Measurements from ENCODE around the gene ARHGDIA.

Gene ARHGDIA

GRCh38 chr17:81877569-81877968 is 6.4 kb upstream of the ARHGDIA start:
- Histone ChIP-seq H3K36me3 (replicated peaks) (peaks cover 10% of the 10 kb centered on the region), H3K27ac (no peak overlapping the region), H3K27me3 (replicated peaks) (no peaks in the 10 kb centered on the region), H3K4me3 (ENCODE audit: low read depth, low read length) (no peak overlapping the region)
- TF ChIP-seq, protein P1, sequence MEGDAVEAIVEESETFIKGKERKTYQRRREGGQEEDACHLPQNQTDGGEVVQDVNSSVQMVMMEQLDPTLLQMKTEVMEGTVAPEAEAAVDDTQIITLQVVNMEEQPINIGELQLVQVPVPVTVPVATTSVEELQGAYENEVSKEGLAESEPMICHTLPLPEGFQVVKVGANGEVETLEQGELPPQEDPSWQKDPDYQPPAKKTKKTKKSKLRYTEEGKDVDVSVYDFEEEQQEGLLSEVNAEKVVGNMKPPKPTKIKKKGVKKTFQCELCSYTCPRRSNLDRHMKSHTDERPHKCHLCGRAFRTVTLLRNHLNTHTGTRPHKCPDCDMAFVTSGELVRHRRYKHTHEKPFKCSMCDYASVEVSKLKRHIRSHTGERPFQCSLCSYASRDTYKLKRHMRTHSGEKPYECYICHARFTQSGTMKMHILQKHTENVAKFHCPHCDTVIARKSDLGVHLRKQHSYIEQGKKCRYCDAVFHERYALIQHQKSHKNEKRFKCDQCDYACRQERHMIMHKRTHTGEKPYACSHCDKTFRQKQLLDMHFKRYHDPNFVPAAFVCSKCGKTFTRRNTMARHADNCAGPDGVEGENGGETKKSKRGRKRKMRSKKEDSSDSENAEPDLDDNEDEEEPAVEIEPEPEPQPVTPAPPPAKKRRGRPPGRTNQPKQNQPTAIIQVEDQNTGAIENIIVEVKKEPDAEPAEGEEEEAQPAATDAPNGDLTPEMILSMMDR (IDR thresholded peaks at IDR 0.05; ENCODE audit: low read depth, low read length, missing control alignments) = no peak
- in situ Hi-C loops (cut with HindIII; ENCODE audit: low pct_ligation_motif_present, low sequenced_read_pairs) = no loop called here
- no peak for DNase-seq

DNA sequence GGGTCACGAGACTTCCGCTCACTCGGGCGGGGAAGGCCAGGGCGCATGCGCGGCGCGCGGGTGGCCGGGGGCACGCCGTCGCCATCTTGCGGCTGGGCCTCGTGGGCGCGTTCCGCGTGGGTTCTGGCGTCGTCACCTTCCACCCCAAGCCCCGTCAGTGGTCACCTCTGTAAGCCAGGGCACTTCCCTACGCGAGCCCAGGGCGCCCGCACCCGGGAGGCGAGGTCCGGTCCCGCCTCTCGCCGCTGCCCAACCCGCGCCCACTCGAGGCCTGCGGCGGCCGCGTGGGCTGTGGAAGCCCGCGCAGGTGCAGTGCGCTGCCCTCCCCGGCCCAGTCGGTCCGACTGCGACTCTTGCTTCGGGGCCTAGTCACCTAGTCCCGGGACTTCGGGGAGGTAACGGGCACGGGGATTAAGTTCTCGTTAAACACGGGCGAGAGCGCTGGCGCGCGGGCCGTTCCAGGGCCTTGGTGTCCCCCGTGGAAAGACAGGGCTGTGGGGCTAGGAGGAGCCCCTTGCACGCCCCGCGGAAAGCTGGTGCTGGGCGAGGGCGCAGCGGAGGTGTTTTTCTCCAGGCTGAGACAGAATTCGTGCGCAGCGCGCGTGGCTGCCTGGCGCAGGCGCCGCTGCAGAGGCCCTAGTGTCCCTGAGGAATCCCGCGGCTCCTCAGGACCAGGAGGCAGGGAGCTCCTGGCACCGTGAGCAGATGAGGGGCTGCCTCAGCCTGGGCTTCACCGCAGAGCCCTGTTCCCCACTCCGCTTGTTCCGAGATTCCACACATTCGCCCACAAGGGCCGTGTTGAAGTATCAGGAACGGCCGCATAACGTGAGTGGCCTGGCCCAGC is 472 bp upstream of the ARHGDIA start:
- Histone ChIP-seq H3K36me3 (replicated peaks) (peaks cover 24% of the 10 kb centered on the region), H3K27me3 (replicated peaks) (no peaks in the 10 kb centered on the region), H3K4me3 (ENCODE audit: low read depth, low read length) (peak overlapping the region; percentile 83), H3K27ac (peak overlapping the region; percentile 88)
- TF ChIP-seq, protein P1 (IDR thresholded peaks at IDR 0.05; ENCODE audit: low read depth, low read length, missing control alignments) = peak; percentile 3
- in situ Hi-C loops (cut with HindIII; ENCODE audit: low pct_ligation_motif_present, low sequenced_read_pairs) = no loop called here
- DNase-seq = peak; percentile 68

GRCh38 chr17:81870131-81870980 is 781 bp downstream of the ARHGDIA start:
- TF ChIP-seq, protein P1 (IDR thresholded peaks at IDR 0.05; ENCODE audit: low read depth, low read length, missing control alignments) = no peak
- Histone ChIP-seq H3K36me3 (replicated peaks) (peaks cover 24% of the 10 kb centered on the region), H3K27ac (peak overlapping the region; percentile 84), H3K27me3 (replicated peaks) (no peaks in the 10 kb centered on the region), H3K4me3 (ENCODE audit: low read depth, low read length) (peak overlapping the region; percentile 83)
- DNase-seq = peak; percentile 40
- in situ Hi-C loops (cut with HindIII; ENCODE audit: low pct_ligation_motif_present, low sequenced_read_pairs) = no loop called here

GRCh38 chr17:81869221-81870130 is 1.7 kb downstream of the ARHGDIA start:
- H3K27ac ChIP-seq = peak overlapping the region; percentile 84
- in situ Hi-C loops (cut with HindIII; ENCODE audit: low pct_ligation_motif_present, low sequenced_read_pairs) = no loop called here
- peak; percentile 9 for DNase-seq

More at GRCh38 chr17:81869221-81870130, 1.7 kb downstream of the ARHGDIA start:
- Histone ChIP-seq H3K27me3 (replicated peaks) (no peaks in the 10 kb centered on the region), H3K36me3 (replicated peaks) (peaks cover 24% of the 10 kb centered on the region), H3K4me3 (ENCODE audit: low read depth, low read length) (peak overlapping the region; percentile 83)
- TF ChIP-seq, protein P1 (IDR thresholded peaks at IDR 0.05; ENCODE audit: low read depth, low read length, missing control alignments) = peak; percentile 76

All from brain microvascular endothelial cell (primary cell).